SK-N-SH (cell line): Measurements from ENCODE around the gene IFITM1. TPM values are rescaled to one million over a fixed set of nuclear protein-coding genes. Genes with fewer than 3 reads are reported as not detected.

ENCODE experiments used
- CTCF ChIA-PET: fragments of 300-600, 350-600 bp; formaldehyde crosslinking; extraction: SDS; loops from one replicate; lab custom pipeline; 2021; lab: Yijun Ruan, JAX
- POLR2A ChIA-PET: fragments of 350-600 bp; sonication (Branson Sonifier 250); formaldehyde crosslinking; extraction: SDS; loops from one replicate; lab custom pipeline; 2020; ENCODE audit warnings: antibody characterized with exemption, inconsistent platforms; lab: Yijun Ruan, JAX
- DNase-seq: peaks from one replicate; pipeline ENCODE4 v3.0.0; 2012
- H2AFZ ChIP-seq: fragments of 200-600 bp; sonication (generic); 2 replicates; pipeline ENCODE4 v1.8.1; 2016; ENCODE audit warnings: antibody characterized with exemption, mild to moderate bottlenecking, low read depth
- H3F3A ChIP-seq: fragments of 200-600 bp; sonication (generic); replicated peaks from 2 replicates; pipeline ENCODE3; 2016; ENCODE audit warnings: antibody characterized with exemption, mild to moderate bottlenecking; ENCODE audit not compliant: insufficient read depth
- H3K27ac ChIP-seq, 2 experiments: fragments of 200-500 bp in 1 of 2; fragments of 200-600 bp in 1 of 2; sonication (Bioruptor generic) in 1 of 2; sonication (generic), shearing (Covaris generic) in 1 of 2; 2 replicates each; pipeline versions ENCODE4 v1.5.1 to v1.6.1; 2014 to 2016; ENCODE audit warnings: low read depth in 2 of 2, inconsistent platforms in 1 of 2, low read length in 1 of 2, mild to moderate bottlenecking in 1 of 2, mixed read lengths in 1 of 2
- H3K27me3 ChIP-seq: fragments of 200-600 bp; sonication (generic), shearing (Covaris generic); 2 replicates; pipeline ENCODE4 v1.6.1; 2016; ENCODE audit warnings: mixed run types; ENCODE audit not compliant: insufficient read depth
- H3K36me3 ChIP-seq, 2 experiments: fragments of 200-500 bp in 1 of 2; fragments of 200-600 bp in 1 of 2; sonication (Bioruptor generic) in 1 of 2; sonication (generic) in 1 of 2; replicated peaks in 1 of 2; 2 replicates each; pipeline versions ENCODE3 to v1.5.1; 2014 to 2016; ENCODE audit warnings: low read length in 1 of 2, mild to moderate bottlenecking in 1 of 2; ENCODE audit not compliant: insufficient read depth in 2 of 2, control insufficient read depth in 1 of 2
- H3K4me1 ChIP-seq, 2 experiments: fragments of 200-500 bp in 1 of 2; fragments of 200-600 bp in 1 of 2; sonication (Bioruptor generic) in 1 of 2; sonication (generic), shearing (Covaris generic) in 1 of 2; 2 replicates each; pipeline versions ENCODE4 v1.5.1 to v1.6.1; 2014 to 2016; ENCODE audit warnings: low read depth in 1 of 2, low read length in 1 of 2, mixed run types in 1 of 2; ENCODE audit not compliant: insufficient read depth in 2 of 2, control insufficient read depth in 1 of 2
- H3K4me2 ChIP-seq: fragments of 200-600 bp; sonication (generic), shearing (Covaris generic); 2 replicates; pipeline ENCODE4 v1.6.1; 2017; ENCODE audit warnings: mixed run types
- H3K4me3 ChIP-seq, 2 experiments: fragments of 200-500 bp in 1 of 2; fragments of 200-600 bp in 1 of 2; sonication (Bioruptor generic) in 1 of 2; sonication (generic), shearing (Covaris generic) in 1 of 2; 2 replicates each; pipeline versions ENCODE4 v1.5.1 to v1.8.1; 2014 to 2016; ENCODE audit warnings: low read depth in 2 of 2, inconsistent platforms in 1 of 2, low read length in 1 of 2, mild to moderate bottlenecking in 1 of 2, mixed read lengths in 1 of 2, moderate library complexity in 1 of 2
- H3K79me2 ChIP-seq: fragments of 200-600 bp; sonication (generic); 2 replicates; pipeline ENCODE4 v1.8.1; 2017; ENCODE audit warnings: mild to moderate bottlenecking; ENCODE audit not compliant: insufficient read depth
- H3K9ac ChIP-seq: fragments of 200-600 bp; sonication (generic); 2 replicates; pipeline ENCODE4 v1.6.1; 2017; ENCODE audit warnings: mixed run types
- H3K9me2 ChIP-seq: fragments of 200-600 bp; sonication (generic); 2 replicates; pipeline ENCODE4 v1.6.1; 2017; ENCODE audit warnings: mixed run types
- H3K9me3 ChIP-seq: fragments of 200-600 bp; sonication (generic); 2 replicates; pipeline ENCODE4 v1.6.1; 2017; ENCODE audit warnings: mixed run types, mild to moderate bottlenecking, moderate library complexity
- H4K20me1 ChIP-seq: fragments of 200-600 bp; sonication (generic); 2 replicates; pipeline ENCODE4 v1.6.1; 2017; ENCODE audit warnings: mild to moderate bottlenecking, mixed run types; ENCODE audit not compliant: insufficient read depth
- CHD2 ChIP-seq: fragments of 150-350 bp; IDR thresholded peaks from 2 replicates; pipeline ENCODE4 v1.6.1; 2018; ENCODE audit warnings: low read length; ENCODE audit not compliant: partially characterized antibody
- EP300 ChIP-seq, 2 experiments: IDR thresholded peaks; 2 replicates each; pipeline versions ENCODE4 v1.4.0 to v1.6.1; 2012; ENCODE audit warnings: borderline replicate concordance in 1 of 2, low read depth in 1 of 2, low read length in 1 of 2
- GABPA ChIP-seq: IDR thresholded peaks from 2 replicates; pipeline ENCODE4 v1.4.0; 2012; ENCODE audit warnings: low read depth, mild to moderate bottlenecking
- MEF2A ChIP-seq: IDR thresholded peaks from 2 replicates; pipeline ENCODE4 v1.4.0; 2012; ENCODE audit warnings: low read depth, borderline replicate concordance
- MXI1 ChIP-seq: IDR thresholded peaks from 2 replicates; pipeline ENCODE4 v1.6.1; 2012; ENCODE audit warnings: mild to moderate bottlenecking, low read depth, low read length, improper control_type of control experiment
- NRF1 ChIP-seq: IDR thresholded peaks from 2 replicates; pipeline ENCODE4 v1.6.1; 2012; ENCODE audit warnings: low read depth, mild to moderate bottlenecking, low read length
- POLR2AphosphoS5 ChIP-seq: IDR thresholded peaks from 2 replicates; pipeline ENCODE4 v1.6.1; 2012; ENCODE audit warnings: low read depth, low read length
- RAD21 ChIP-seq: IDR thresholded peaks from 2 replicates; pipeline ENCODE4 v1.6.1; 2012; ENCODE audit warnings: mild to moderate bottlenecking, low read length
- RCOR1 ChIP-seq: fragments of 150-350 bp; IDR thresholded peaks from 2 replicates; pipeline ENCODE4 v1.6.1; 2017; ENCODE audit warnings: antibody characterized with exemption, low read length
- SMC3 ChIP-seq: IDR thresholded peaks from 2 replicates; pipeline ENCODE4 v1.6.1; 2012; ENCODE audit warnings: low read depth, low read length, improper control_type of control experiment
- TCF12 ChIP-seq: IDR thresholded peaks from 2 replicates; pipeline ENCODE4 v1.4.0; 2012
- YY1 ChIP-seq: IDR thresholded peaks from 2 replicates; pipeline ENCODE4 v1.4.0; 2012; ENCODE audit warnings: low read depth, mild to moderate bottlenecking
- WGBS: methylation state at CpG from one replicate; pipeline ENCODE4 v1.1.6; 2017; ENCODE audit warnings: low lambda C conversion rate; 5-methylcytosine and 5-hydroxymethylcytosine counted together
- polyA plus RNA-seq, 3 experiments: library from polyadenylated mRNA; depleted of rRNA; stranded (reverse); fragments of >200 nt; gene quantifications; 2 replicates each; pipeline ENCODE4 v1.2.3, GENCODE V29; 2012
- TF ChIP-seq, protein P1 (sequence below): IDR thresholded peaks from 2 replicates; pipeline ENCODE4 v1.4.0; 2012; ENCODE audit warnings: low read depth
- TF ChIP-seq, protein P2 (sequence below): fragments of 200-600 bp; sonication (generic); IDR thresholded peaks from 2 replicates; pipeline ENCODE4 v1.6.1; 2017; ENCODE audit warnings: antibody characterized with exemption, mild to moderate bottlenecking, moderate library complexity
- TF ChIP-seq, protein P3 (sequence below): fragments of 150-350 bp; IDR thresholded peaks from 2 replicates; pipeline ENCODE4 v1.6.1; 2017; ENCODE audit warnings: antibody characterized with exemption, low read length, low read depth, borderline replicate concordance
- TF ChIP-seq, protein P4 (sequence below): IDR thresholded peaks from 2 replicates; pipeline ENCODE4; 2012
- TF ChIP-seq, protein P5 (sequence below): IDR thresholded peaks from 2 replicates; pipeline ENCODE4 v1.4.0; 2012; ENCODE audit warnings: low read depth, borderline replicate concordance

The IFITM1 gene
- polyA plus RNA-seq, 1 of the 3 experiments (the other 2 are of a cell fraction): 19.4 TPM

DNA sequence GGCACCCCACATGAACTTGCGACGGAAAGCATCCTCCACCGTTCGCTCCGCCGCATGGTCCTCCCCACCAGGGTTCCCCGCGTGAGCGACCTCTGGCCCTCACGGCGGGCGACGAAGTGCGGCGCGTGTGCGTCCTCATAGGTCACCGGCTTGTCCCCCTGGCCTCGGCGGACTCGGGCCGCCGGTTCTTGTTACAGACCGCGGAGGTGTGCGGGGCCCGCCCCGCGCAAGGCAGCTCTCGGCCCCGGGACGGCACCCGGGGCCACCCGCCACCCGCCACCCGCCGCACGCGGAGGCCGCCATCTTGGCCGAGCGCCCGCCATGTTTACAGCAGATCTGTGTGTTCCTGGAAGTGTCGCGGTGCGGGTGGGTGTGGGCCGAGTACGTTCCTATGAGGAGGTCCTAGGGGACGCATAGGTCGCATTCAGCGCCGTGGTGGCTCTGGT lies 9.8 kb upstream of the IFITM1 start (continued):
- TF ChIP-seq MXI1 (no peak), CHD2 (no peak), YY1 (no peak)
- TF ChIP-seq, protein P1, sequence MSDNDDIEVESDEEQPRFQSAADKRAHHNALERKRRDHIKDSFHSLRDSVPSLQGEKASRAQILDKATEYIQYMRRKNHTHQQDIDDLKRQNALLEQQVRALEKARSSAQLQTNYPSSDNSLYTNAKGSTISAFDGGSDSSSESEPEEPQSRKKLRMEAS: no peak
- TF ChIP-seq, all 33 proteins: peak for 0

DNA sequence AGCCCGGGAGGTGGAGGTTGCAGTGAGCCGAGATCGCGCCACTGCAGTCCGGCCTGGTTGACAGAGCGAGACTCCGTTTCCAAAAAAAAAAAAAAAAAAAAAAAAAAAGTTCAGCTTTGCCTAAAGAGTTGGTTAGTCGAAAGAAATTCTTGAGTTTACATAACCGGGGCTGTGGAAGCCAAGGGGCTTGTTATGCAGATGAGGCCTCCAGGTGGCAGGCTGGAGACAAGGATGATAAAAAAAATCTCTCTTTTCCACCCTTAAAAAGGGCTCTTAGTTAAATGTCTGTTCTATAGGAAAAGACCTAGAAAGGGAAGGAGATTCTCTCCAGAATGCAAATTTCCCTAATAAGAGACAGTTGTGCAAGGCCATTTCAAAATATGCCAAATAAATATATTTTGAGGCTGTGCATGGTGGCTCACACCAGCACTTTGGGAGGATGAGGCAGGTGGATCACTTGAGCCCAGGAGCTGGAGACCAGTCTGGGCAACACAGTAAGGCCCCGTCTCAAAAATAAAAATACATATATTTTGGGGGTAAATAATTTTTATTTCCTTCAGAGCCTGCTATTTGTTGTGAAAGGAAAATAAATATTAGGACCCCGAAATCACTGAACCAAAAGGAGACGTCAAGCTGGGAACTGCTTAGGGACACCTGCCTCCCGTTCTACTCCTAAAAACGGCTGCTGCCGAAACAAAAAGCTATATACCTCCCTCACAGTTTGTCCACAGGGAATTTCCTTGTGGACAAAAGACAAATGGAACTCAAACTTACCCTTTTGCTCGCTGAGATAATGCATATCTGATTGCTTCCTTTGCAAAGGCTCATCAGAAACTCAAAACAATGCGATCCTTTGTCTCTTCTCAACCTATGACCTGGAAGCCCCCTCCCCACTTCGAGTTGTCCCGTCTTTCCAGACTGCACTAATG lies 8.7 kb upstream of the IFITM1 start:
- TF ChIP-seq, protein P2, sequence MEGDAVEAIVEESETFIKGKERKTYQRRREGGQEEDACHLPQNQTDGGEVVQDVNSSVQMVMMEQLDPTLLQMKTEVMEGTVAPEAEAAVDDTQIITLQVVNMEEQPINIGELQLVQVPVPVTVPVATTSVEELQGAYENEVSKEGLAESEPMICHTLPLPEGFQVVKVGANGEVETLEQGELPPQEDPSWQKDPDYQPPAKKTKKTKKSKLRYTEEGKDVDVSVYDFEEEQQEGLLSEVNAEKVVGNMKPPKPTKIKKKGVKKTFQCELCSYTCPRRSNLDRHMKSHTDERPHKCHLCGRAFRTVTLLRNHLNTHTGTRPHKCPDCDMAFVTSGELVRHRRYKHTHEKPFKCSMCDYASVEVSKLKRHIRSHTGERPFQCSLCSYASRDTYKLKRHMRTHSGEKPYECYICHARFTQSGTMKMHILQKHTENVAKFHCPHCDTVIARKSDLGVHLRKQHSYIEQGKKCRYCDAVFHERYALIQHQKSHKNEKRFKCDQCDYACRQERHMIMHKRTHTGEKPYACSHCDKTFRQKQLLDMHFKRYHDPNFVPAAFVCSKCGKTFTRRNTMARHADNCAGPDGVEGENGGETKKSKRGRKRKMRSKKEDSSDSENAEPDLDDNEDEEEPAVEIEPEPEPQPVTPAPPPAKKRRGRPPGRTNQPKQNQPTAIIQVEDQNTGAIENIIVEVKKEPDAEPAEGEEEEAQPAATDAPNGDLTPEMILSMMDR: peak; percentile 68
- TF ChIP-seq, protein P3, sequence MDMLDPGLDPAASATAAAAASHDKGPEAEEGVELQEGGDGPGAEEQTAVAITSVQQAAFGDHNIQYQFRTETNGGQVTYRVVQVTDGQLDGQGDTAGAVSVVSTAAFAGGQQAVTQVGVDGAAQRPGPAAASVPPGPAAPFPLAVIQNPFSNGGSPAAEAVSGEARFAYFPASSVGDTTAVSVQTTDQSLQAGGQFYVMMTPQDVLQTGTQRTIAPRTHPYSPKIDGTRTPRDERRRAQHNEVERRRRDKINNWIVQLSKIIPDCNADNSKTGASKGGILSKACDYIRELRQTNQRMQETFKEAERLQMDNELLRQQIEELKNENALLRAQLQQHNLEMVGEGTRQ: no peak
- peak; percentile 77 for TF ChIP-seq SMC3
- peak; percentile 69 for TF ChIP-seq RAD21
- H2AFZ ChIP-seq: no peak overlapping the region
- H3K27ac ChIP-seq: no peak overlapping the region
- POLR2A ChIA-PET: no interaction called here
- peak; percentile 82 for DNase-seq
- peaks cover 5 to 6% of the 10 kb centered on the region in 2 experiments; a peak in 1 of 4 replicates for H3K4me1 ChIP-seq
- no peaks in the 10 kb centered on the region for H3K9me3 ChIP-seq
- no peaks in the 10 kb centered on the region for H3K9me2 ChIP-seq
- no peak overlapping the region for H3K4me2 ChIP-seq
- no peak overlapping the region for H3K9ac ChIP-seq
- CTCF ChIA-PET: interaction anchor here (0.7 to 3.3 kb wide), 27 partner anchors 10 to 250 kb away, joined by 3 to 24 read pairs (median 4); partner anchors contain the start of gene PTDSS2
- WGBS: 54% methylated on average over 18 of the region's 19 CpGs
- no peaks in the 10 kb centered on the region for H4K20me1 ChIP-seq
- H3K27me3 ChIP-seq: no peaks in the 10 kb centered on the region
- no peak overlapping the region for H3K4me3 ChIP-seq
- peaks cover 11% of the 10 kb centered on the region; the same call in 1 of the 2 replicates for H3K79me2 ChIP-seq
- H3F3A ChIP-seq: peaks cover 13% of the 10 kb centered on the region
- peaks cover 0 to 3% of the 10 kb centered on the region in 2 experiments for H3K36me3 ChIP-seq

DNA sequence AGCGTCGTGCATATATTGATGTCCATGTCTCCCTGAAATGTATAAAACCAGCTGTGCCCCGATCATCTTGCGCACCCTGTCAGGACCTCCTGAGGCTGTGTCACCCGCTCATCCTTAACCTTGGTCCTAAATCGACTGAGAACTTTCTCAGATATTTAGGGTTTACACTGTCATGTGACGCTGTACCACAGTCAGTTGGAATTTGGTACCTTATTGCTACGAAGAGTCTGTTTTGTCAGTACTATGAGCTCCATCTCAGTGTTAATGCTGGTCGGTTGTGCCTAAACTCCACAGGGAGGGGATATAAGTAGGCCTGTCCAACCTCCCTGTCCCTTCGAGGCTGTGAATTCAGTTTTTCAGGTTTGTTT lies 8.0 kb upstream of the IFITM1 start:
- ChIA-PET POLR2A (no interaction called here), CTCF (interaction anchor here (0.8 to 3.3 kb wide), 21 partner anchors 10 to 249 kb away, joined by 3 to 24 read pairs (median 4); partner anchors contain the start of gene PTDSS2)
- Histone ChIP-seq H3K79me2 (peaks cover 11% of the 10 kb centered on the region; the same call in 1 of the 2 replicates), H2AFZ (no peak overlapping the region), H3K36me3 (peaks cover 0 to 3% of the 10 kb centered on the region in 2 experiments), H3K9ac (no peak overlapping the region), H3K9me2 (no peaks in the 10 kb centered on the region), H4K20me1 (no peaks in the 10 kb centered on the region), H3F3A (peaks cover 13% of the 10 kb centered on the region), H3K4me3 (no peak overlapping the region), H3K4me2 (no peak overlapping the region), H3K27me3 (no peaks in the 10 kb centered on the region), H3K27ac (no peak overlapping the region), H3K4me1 (peaks cover 5 to 6% of the 10 kb centered on the region in 2 experiments; a peak in 1 of 4 replicates), H3K9me3 (no peaks in the 10 kb centered on the region)
- no peak for DNase-seq
- 89% methylated on average over 9 of the region's 10 CpGs for WGBS
- TF ChIP-seq, protein P4, sequence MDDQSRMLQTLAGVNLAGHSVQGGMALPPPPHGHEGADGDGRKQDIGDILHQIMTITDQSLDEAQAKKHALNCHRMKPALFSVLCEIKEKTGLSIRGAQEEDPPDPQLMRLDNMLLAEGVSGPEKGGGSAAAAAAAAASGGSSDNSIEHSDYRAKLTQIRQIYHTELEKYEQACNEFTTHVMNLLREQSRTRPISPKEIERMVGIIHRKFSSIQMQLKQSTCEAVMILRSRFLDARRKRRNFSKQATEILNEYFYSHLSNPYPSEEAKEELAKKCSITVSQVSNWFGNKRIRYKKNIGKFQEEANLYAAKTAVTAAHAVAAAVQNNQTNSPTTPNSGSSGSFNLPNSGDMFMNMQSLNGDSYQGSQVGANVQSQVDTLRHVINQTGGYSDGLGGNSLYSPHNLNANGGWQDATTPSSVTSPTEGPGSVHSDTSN: no peak
- TF ChIP-seq YY1 (no peak), GABPA (no peak), TCF12 (no peak), MXI1 (no peak), NRF1 (no peak), MEF2A (no peak), POLR2AphosphoS5 (no peak), RCOR1 (no peak), EP300 (IDR thresholded peaks at IDR 0.05; ENCODE audit: borderline replicate concordance in 1 of 2, low read depth in 1 of 2, low read length in 1 of 2) (no peak), RAD21 (no peak)
- TF ChIP-seq, protein P5, sequence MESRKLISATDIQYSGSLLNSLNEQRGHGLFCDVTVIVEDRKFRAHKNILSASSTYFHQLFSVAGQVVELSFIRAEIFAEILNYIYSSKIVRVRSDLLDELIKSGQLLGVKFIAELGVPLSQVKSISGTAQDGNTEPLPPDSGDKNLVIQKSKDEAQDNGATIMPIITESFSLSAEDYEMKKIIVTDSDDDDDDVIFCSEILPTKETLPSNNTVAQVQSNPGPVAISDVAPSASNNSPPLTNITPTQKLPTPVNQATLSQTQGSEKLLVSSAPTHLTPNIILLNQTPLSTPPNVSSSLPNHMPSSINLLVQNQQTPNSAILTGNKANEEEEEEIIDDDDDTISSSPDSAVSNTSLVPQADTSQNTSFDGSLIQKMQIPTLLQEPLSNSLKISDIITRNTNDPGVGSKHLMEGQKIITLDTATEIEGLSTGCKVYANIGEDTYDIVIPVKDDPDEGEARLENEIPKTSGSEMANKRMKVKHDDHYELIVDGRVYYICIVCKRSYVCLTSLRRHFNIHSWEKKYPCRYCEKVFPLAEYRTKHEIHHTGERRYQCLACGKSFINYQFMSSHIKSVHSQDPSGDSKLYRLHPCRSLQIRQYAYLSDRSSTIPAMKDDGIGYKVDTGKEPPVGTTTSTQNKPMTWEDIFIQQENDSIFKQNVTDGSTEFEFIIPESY: no peak
